GM18858 (cell line): ENCODE measurements around the gene LTB4R2.
A peak's percentile ranks its signal among the peaks of the same experiment; 100 is the strongest.
"Not testable (repeated sequence)": the region's sequence is repeated elsewhere in the genome, so short reads cannot be mapped to it uniquely, and the experiment has no call there.

Experiments used
- ATAC-seq: cut with Tn5 transposase; IDR thresholded peaks from one replicate; pipeline ENCODE4 v1.9.1; 2021; ENCODE audit not compliant: unreplicated experiment

The LTB4R2 gene

DNA sequence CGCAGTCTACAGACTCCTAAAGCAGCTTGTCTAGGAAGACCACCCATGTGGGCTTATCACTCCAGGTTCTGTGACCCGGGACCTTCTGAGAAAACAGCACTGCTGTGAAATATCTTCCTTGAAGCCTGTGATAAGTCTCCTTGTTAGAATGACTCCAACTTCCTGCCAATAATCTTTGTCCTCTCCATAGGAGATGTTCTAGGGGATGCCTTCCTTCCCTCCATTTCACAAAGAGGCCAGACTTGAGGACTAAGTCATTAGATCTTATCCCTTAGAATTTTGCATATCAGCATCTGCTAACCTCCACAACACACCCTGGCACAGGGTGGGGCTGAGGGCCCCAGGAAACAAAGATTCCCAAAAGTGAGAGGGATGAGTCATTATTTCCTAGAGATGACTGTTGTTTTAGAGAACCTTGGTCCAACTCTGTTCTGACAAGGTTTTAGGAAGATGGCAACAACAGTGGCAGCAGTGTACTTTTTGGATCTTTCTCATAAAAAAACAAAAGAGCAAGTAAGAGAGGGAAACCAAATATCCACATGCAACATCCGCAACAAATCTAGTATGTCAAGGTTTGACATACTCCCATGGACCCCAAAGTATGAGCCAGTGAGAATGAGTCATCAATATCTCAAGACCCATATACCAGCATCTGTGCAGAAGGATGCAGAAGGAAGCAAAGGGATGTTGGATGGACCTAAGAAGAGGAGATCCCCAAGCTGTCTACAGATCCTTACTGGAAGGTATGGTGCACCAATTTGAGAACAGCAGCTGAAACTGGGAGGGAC, 7.4 kb downstream of the LTB4R2 start:
- no peak for ATAC-seq

GRCh38 chr14:24321212-24321975, 11.5 kb downstream of the LTB4R2 start:
- ATAC-seq = no peak

DNA sequence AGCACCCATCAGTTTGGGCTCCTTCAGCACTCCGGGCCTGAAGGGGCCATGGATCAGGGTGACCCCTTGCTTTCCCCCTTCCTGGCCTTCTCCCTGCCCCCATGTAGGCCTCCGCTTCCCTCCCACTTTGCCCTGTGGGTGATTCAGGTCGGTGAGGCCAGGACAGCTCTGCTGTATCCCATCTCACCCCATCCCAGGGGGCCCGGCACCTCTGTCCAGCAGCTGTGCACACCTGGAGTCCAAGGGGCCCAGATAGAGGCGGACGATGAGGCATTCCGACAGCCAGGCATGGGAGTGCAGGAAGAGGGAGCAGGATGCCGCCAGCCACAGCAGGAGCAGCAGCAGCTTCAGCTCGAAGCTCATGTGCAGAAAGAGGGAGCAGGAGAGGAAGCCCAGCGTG, 12.7 kb downstream of the LTB4R2 start:
- no peak for ATAC-seq

- no peak for ATAC-seq
These were observed 13.4 kb downstream of the LTB4R2 start for GRCh38 chr14:24323341-24323740.

DNA sequence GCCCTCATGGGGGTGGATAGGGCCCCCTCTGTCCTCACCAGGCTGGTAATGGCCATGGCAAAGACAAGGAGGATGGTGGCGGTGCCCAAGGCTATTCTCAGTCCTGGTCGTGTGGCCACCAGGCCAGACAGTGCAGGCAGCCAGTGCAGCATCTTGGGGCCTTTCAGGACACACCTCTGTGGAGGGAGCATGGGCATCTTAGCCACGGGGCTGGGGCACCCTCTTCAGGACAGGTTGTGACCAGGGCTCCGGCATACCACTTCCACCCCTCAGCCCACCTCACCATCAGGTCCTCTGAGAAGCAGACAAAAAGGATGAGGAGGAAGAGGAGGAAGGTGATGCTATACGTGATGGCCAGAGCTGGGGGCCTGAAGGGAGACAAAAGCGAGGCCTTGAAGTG, 14.1 kb downstream of the LTB4R2 start:
- ATAC-seq = no peak

DNA sequence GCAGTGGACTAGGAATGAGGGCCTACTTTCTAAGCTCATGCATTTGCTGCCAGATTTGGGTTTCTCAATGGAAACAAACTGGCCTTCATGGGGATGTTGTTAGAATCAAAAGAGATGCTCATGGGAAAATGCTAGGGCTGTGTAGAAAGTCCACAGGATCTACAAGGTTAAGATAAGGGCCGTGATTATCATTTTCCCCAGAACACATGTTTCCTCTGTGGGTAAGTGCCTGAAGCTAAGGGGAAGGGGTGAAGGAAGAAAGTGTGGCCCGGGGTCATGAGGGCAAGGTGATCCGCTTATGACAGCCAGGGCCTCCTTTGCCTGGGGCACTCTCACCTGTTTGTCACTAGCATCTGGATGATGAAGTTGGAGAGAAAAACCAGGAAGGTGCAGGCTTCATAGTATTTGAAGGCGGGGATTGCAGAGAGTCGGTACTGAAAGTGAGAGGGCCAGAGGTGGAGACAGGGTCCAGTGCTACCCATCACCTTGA, 15.1 kb downstream of the LTB4R2 start:
- no peak for ATAC-seq

- no peak for ATAC-seq
These were observed 16.0 kb downstream of the LTB4R2 start for GRCh38 chr14:24325963-24326362.

- no peak for ATAC-seq
These were observed 17.4 kb downstream of the LTB4R2 start for GRCh38 chr14:24327303-24327702.

DNA sequence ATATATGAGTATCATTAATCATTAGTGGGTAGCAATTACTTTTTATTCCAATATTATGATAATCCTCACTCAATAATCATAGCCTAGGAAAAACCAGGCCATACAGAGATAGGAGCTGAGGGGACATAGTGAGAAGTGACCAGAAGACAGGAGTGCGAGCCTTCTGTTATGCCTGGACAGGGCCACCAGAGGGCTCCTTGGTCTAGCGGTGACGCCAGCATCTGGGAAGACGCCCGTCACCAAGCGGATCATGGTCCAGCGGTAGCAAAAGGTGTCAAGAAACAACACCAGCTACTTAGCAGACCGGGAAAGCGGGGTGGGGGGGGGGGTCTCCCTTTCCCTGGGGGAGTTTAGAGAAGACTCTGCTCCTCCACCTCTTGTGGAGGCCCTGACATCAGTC, 18.0 kb downstream of the LTB4R2 start:
- not testable (repeated sequence) for ATAC-seq

GRCh38 chr14:24329073-24329663, 19.2 kb downstream of the LTB4R2 start:
- no peak for ATAC-seq

DNA sequence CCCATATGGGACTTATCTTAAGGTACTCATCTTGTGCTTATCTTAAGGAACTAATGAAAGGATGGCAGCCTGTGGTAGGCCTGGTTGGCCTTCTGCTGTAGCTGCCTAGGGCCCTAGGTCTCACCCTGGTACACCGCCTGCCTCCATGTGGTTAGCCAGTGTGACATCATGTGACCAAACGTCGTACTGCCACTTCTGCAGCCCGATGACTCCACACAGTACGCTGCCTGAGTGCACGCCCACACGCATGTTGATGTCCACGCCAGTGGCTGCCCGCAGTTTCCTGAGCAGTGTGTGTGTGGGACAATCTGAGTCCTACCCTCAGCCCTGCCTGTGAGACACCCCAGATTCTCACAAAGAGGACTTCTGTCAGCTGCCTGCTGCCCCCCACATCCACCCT, 19.8 kb downstream of the LTB4R2 start:
- no peak for ATAC-seq

DNA sequence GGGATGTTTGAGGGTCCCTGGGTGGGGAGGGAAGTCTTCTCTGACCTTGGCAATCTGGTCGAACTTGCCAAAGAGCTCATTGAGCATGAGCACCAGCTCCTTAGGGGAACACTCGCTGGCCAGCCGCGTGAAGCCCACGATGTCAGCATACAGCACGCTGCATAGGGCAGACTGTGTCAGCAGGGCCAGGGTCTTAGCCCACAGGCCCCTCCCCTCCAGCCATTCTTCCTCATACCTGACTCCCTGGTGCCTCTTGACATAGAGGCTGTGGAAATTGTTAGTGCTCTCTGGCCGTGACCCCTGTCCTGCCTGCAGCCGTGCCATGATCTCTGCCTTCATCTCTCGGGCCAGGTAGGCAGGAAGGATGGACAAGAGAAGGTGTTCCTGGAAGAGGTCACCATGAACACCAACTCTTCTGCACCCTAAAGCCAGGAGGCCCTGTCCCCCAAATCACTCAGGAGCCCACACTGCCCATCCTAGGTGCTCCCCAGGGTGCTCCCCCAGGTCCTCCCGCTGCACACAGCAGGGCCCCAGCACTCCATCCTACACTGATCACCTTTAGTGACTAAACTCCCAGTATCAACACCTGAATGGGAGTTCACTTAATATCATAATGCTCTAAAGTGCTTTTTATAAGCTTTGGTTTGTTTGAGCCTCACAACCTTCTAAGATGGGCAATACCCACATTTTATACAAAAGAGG, 21.2 kb downstream of the LTB4R2 start:
- no peak for ATAC-seq

DNA sequence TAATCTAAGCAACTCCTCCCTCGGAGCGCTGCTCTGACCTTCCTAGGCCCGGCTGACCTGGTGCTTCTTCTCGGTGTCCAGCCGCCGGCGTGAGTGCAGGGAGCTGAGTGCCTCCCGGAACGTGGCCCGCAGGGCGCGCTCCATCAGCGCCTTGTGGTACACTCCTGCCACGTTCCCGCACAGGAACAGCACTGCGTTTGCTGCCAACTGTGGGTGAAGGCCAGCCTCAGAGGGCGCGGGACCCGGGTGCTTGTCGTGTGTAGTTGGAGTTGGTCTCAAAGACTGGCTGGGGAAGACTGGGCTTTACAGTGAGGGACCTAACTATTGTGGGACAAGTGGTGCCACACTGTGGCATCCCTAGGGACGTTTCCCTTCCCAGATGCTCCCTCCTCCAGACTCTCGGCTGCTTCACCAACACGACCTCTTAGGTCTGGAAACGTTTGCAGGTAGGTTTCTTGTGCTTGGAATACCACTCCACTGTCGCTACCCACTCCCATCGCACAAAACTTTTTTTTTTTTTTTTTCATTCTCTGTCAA, 21.9 kb downstream of the LTB4R2 start:
- ATAC-seq = no peak

GRCh38 chr14:24332268-24332993, 22.5 kb downstream of the LTB4R2 start:
- peak; percentile 71 for ATAC-seq

GRCh38 chr14:24334431-24335291, 24.7 kb downstream of the LTB4R2 start, which contains the start of gene ADCY4:
Gene ADCY4, minus strand, starts transcription at chr14:24335071. Its CDS starts 419 bp downstream, at chr14:24334652.
- no peak for ATAC-seq

- ATAC-seq = no peak
These were observed 25.7 kb downstream of the LTB4R2 start for GRCh38 chr14:24335461-24336171.

- ATAC-seq = no peak
These were observed 27.3 kb downstream of the LTB4R2 start for GRCh38 chr14:24337144-24337823.

- ATAC-seq = no peak
These were observed 27.9 kb downstream of the LTB4R2 start for GRCh38 chr14:24337824-24338175.
